Stimulated activated CD8-positive, alpha-beta memory T cell treated with anti-CD3 and anti-CD28 coated beads, Interleukin-7, amount 100 ng/mL, for 24 hours (primary cell): ENCODE data around the gene DDX49.

ENCODE experiments used
- DNase-seq: peaks from one replicate; pipeline ENCODE4 v3.0.0-alpha.2; 2020; ENCODE audit warnings: low read depth

Gene DDX49

DNA sequence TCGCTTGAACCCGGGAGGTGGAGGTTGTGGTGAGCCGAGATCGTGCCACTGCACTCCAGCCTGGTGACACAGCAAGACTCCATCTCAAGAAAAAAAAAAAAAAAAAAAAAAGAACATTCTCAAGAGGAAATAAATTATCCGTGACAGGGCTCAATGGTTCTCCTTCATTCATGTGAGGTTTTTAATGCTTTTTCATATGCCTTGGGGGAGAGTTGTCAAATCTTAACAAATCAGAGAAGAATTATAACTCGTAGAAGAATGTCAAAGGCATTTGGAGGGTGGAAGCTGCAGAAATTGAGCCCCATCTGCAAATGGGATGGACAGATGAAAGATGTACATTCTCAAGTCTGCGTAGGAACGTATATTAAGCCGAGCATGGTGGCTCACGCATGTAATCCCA, 56.4 kb downstream of the DDX49 start:
- DNase-seq = no peak
